Activated CD4-positive, alpha-beta T cell treated with anti-CD3 and anti-CD28 coated beads for 36 hours (primary cell): ENCODE measurements around the gene HOPX. TPM values are rescaled to one million over a fixed set of nuclear protein-coding genes. Genes with fewer than 3 reads are reported as not detected.
"Not testable (repeated sequence)": the region's sequence is repeated elsewhere in the genome, so short reads cannot be mapped to it uniquely, and the experiment has no call there.

ENCODE experiments used
- ATAC-seq: fragments of 200-7000 bp; cut with Tn5 transposase; one replicate; pipeline ENCODE4 v1.10.0; 2021; ENCODE audit warnings: mild to moderate bottlenecking, moderate library complexity
- CTCF ChIA-PET: fragments of 350-600 bp; sonication (Branson Sonifier 250); formaldehyde crosslinking; loops from one replicate; lab custom pipeline; 2021; ENCODE audit warnings: antibody characterized with exemption; lab: Charles Lee
- POLR2A ChIA-PET: fragments of 350-600 bp; sonication (Branson Sonifier 250); formaldehyde crosslinking; loops from one replicate; lab custom pipeline; 2021; ENCODE audit warnings: antibody characterized with exemption, inconsistent platforms; lab: Charles Lee
- DNase-seq: peaks from one replicate; pipeline ENCODE4 v3.0.0-alpha.2; 2020
- H3K27ac Mint-ChIP-seq: one replicate; pipeline ENCODE4 v1.8.0; 2021; ENCODE audit warnings: mixed read lengths
- H3K27me3 Mint-ChIP-seq: one replicate; pipeline ENCODE4 v1.8.0; 2021; ENCODE audit warnings: mixed read lengths
- H3K36me3 Mint-ChIP-seq: one replicate; pipeline ENCODE4 v1.8.0; 2021; ENCODE audit warnings: low read depth, mixed read lengths
- H3K4me1 Mint-ChIP-seq: one replicate; pipeline ENCODE4 v1.8.0; 2021; ENCODE audit warnings: mixed read lengths
- H3K4me3 Mint-ChIP-seq: one replicate; pipeline ENCODE4 v1.8.0; 2021; ENCODE audit warnings: mild to moderate bottlenecking, moderate library complexity, mixed read lengths
- H3K9me3 Mint-ChIP-seq: one replicate; pipeline ENCODE4 v1.8.0; 2021; ENCODE audit warnings: low read depth, mixed read lengths
- intact Hi-C, 2 experiments: fragments of 100-400 bp; cut with DNase I in 1 of 2; cut with micrococcal nuclease in 1 of 2; formaldehyde crosslinking; loops; one replicate each; pipeline versions ENCODE4 v1.14.2 to v1.15.1; 2022 to 2024; cut with DNase I, micrococcal nuclease
- total RNA-seq, 2 experiments: library from RNA; stranded (reverse); gene quantifications; one replicate each; pipeline ENCODE4 v1.2.3, GENCODE V29; 2021

Gene HOPX
- total RNA-seq: 10 to 100 TPM; 56.3 to 83.9 TPM

GRCh38 chr4:56681158-56681852 lies at the start of gene HOPX:
Gene HOPX (minus strand): TSS chr4:56681296. CDS start chr4:56657816, 23,480 bp downstream.
- Mint-ChIP-seq H3K9me3 (no peaks in the 10 kb centered on the region), H3K27me3 (peaks cover 28% of the 10 kb centered on the region), H3K36me3 (no peaks in the 10 kb centered on the region), H3K4me3 (peak within 1 kb of the TSS; percentile 51), H3K4me1 (peaks cover 34% of the 10 kb centered on the region), H3K27ac (peak within 1 kb of the TSS; percentile 61)
- ATAC-seq (peak; percentile 84), DNase-seq (peak; percentile 90)
- CTCF ChIA-PET: interaction anchor here (1.0 to 1.8 kb wide), 6 partner anchors 10 to 155 kb away, joined by 3 to 19 read pairs (median 4); no protein-coding TSS in a partner anchor
- intact Hi-C loops: loop anchor here (1.0 to 5.0 kb wide), 11 partner anchors 9 to 245 kb away; partner anchors contain the start of genes PAICS (in 1 of the 2) and REST (in 1 of the 2)
- POLR2A ChIA-PET: interaction anchor here (0.7 kb wide), 1 partner anchor 72 kb away, joined by 3 read pairs; no protein-coding TSS in a partner anchor

- no peak overlapping the region for H3K27ac Mint-ChIP-seq
Measured at GRCh38 chr4:56730097-56730496, 49.0 kb upstream of the HOPX start.

GRCh38 chr4:56728512-56728911 lies 47.4 kb upstream of the HOPX start:
- H3K27me3 Mint-ChIP-seq: no peaks in the 10 kb centered on the region
- no peaks in the 10 kb centered on the region for H3K36me3 Mint-ChIP-seq
- ATAC-seq: no peak
- H3K9me3 Mint-ChIP-seq: no peaks in the 10 kb centered on the region
- no peak overlapping the region for H3K4me3 Mint-ChIP-seq
- no peak for DNase-seq
- intact Hi-C loops: no loop called here
- POLR2A ChIA-PET: no interaction called here
- no peak overlapping the region for H3K27ac Mint-ChIP-seq
- H3K4me1 Mint-ChIP-seq: peaks cover 8% of the 10 kb centered on the region
- CTCF ChIA-PET: interaction anchor here (0.5 to 1.0 kb wide), 4 partner anchors 11 to 306 kb away, joined by 3 read pairs; no protein-coding TSS in a partner anchor

More at GRCh38 chr4:56730097-56730496, 49.0 kb upstream of the HOPX start:
- Mint-ChIP-seq H3K4me1 (no peaks in the 10 kb centered on the region), H3K36me3 (no peaks in the 10 kb centered on the region), H3K9me3 (no peaks in the 10 kb centered on the region), H3K4me3 (no peak overlapping the region), H3K27me3 (no peaks in the 10 kb centered on the region)
- peak; percentile 57 for ATAC-seq
- intact Hi-C loops: no loop called here
- CTCF ChIA-PET: interaction anchor here (0.6 to 1.2 kb wide), 2 partner anchors 29 to 70 kb away, joined by 3 to 4 read pairs; no protein-coding TSS in a partner anchor
- DNase-seq: peak; percentile 30
- POLR2A ChIA-PET: no interaction called here

- no peaks in the 10 kb centered on the region for H3K9me3 Mint-ChIP-seq
- intact Hi-C loops: no loop called here
- ChIA-PET CTCF (interaction anchor here (1.0 kb wide), 1 partner anchor 12 kb away, joined by 3 read pairs; no protein-coding TSS in a partner anchor), POLR2A (no interaction called here)
- H3K27me3 Mint-ChIP-seq: no peaks in the 10 kb centered on the region
- ATAC-seq: no peak
- no peak for DNase-seq
- no peaks in the 10 kb centered on the region for H3K36me3 Mint-ChIP-seq
- H3K4me1 Mint-ChIP-seq: peaks cover 21% of the 10 kb centered on the region
- no peak overlapping the region for H3K4me3 Mint-ChIP-seq
- H3K27ac Mint-ChIP-seq: no peak overlapping the region
Measured at GRCh38 chr4:56727150-56727549, 46.1 kb upstream of the HOPX start.

- ATAC-seq, H3K36me3 Mint-ChIP-seq, H3K27me3 Mint-ChIP-seq, H3K27ac Mint-ChIP-seq, intact Hi-C loops, H3K4me3 Mint-ChIP-seq, CTCF ChIA-PET, DNase-seq, POLR2A ChIA-PET, H3K9me3 Mint-ChIP-seq: not testable (repeated sequence)
- H3K4me1 Mint-ChIP-seq: peaks cover 23% of the 10 kb centered on the region
Measured at GRCh38 chr4:56726593-56726992, 45.5 kb upstream of the HOPX start.

- CTCF ChIA-PET: interaction anchor here (0.9 to 1.0 kb wide), 3 partner anchors 14 to 76 kb away, joined by 3 read pairs; no protein-coding TSS in a partner anchor
- H3K4me1 Mint-ChIP-seq: peaks cover 23% of the 10 kb centered on the region
- H3K27me3 Mint-ChIP-seq: no peaks in the 10 kb centered on the region
- POLR2A ChIA-PET: interaction anchor here (0.5 to 1.1 kb wide), 5 partner anchors 20 to 116 kb away, joined by 3 to 4 read pairs (median 3); no protein-coding TSS in a partner anchor
- peak overlapping the region; percentile 4 for H3K4me3 Mint-ChIP-seq
- intact Hi-C loops: loop anchor here (1.0 to 5.0 kb wide), 8 partner anchors 33 to 249 kb away; partner anchors contain the start of gene HOPX (in 2 of the 2)
- peak overlapping the region; percentile 87 for H3K27ac Mint-ChIP-seq
- ATAC-seq (peak; percentile 38), DNase-seq (no peak)
- H3K36me3 Mint-ChIP-seq: no peaks in the 10 kb centered on the region
- H3K9me3 Mint-ChIP-seq: no peaks in the 10 kb centered on the region
Measured at GRCh38 chr4:56723659-56724230, 42.6 kb upstream of the HOPX start.

- H3K4me1 Mint-ChIP-seq: peaks cover 23% of the 10 kb centered on the region
- peak overlapping the region; percentile 4 for H3K4me3 Mint-ChIP-seq
- H3K27ac Mint-ChIP-seq: peak overlapping the region; percentile 87
- ChIA-PET POLR2A (interaction anchor here (0.5 to 1.1 kb wide), 6 partner anchors 21 to 262 kb away, joined by 3 to 7 read pairs (median 3); no protein-coding TSS in a partner anchor), CTCF (interaction anchor here (0.9 to 1.9 kb wide), 4 partner anchors 13 to 82 kb away, joined by 3 to 12 read pairs (median 3); no protein-coding TSS in a partner anchor)
- H3K27me3 Mint-ChIP-seq: no peaks in the 10 kb centered on the region
- ATAC-seq (peak; percentile 97), DNase-seq (peak; percentile 80)
- intact Hi-C loops: loop anchor here (1.0 to 5.0 kb wide), 7 partner anchors 34 to 249 kb away; partner anchors contain the start of gene HOPX (in 2 of the 2)
- H3K36me3 Mint-ChIP-seq: no peaks in the 10 kb centered on the region
- no peaks in the 10 kb centered on the region for H3K9me3 Mint-ChIP-seq
Measured at GRCh38 chr4:56723201-56723605, 42.1 kb upstream of the HOPX start.

- H3K4me3 Mint-ChIP-seq: no peak overlapping the region
- CTCF ChIA-PET: interaction anchor here (0.7 to 1.0 kb wide), 2 partner anchors 70 to 129 kb away, joined by 3 read pairs; no protein-coding TSS in a partner anchor
- ATAC-seq (no peak), DNase-seq (no peak)
- no peaks in the 10 kb centered on the region for H3K4me1 Mint-ChIP-seq
- intact Hi-C loops: no loop called here
- POLR2A ChIA-PET: no interaction called here
- H3K36me3 Mint-ChIP-seq: no peaks in the 10 kb centered on the region
- peaks cover 2% of the 10 kb centered on the region for H3K27me3 Mint-ChIP-seq
- H3K9me3 Mint-ChIP-seq: no peaks in the 10 kb centered on the region
- H3K27ac Mint-ChIP-seq: no peak overlapping the region
Measured at GRCh38 chr4:56708146-56708545, 27.1 kb upstream of the HOPX start.

GRCh38 chr4:56705966-56706365 lies 24.9 kb upstream of the HOPX start:
- Mint-ChIP-seq H3K27me3 (peaks cover 2% of the 10 kb centered on the region), H3K36me3 (no peaks in the 10 kb centered on the region), H3K4me3 (no peak overlapping the region), H3K27ac (no peak overlapping the region), H3K9me3 (no peaks in the 10 kb centered on the region), H3K4me1 (no peaks in the 10 kb centered on the region)
- ATAC-seq (no peak), DNase-seq (no peak)
- CTCF ChIA-PET: interaction anchor here (0.6 to 0.8 kb wide), 3 partner anchors 51 to 843 kb away, joined by 3 read pairs; no protein-coding TSS in a partner anchor
- POLR2A ChIA-PET: no interaction called here
- intact Hi-C loops: no loop called here

GRCh38 chr4:56705334-56705733 lies 24.2 kb upstream of the HOPX start:
- H3K9me3 Mint-ChIP-seq: no peaks in the 10 kb centered on the region
- DNase-seq (no peak), ATAC-seq (no peak)
- no peaks in the 10 kb centered on the region for H3K36me3 Mint-ChIP-seq
- H3K4me1 Mint-ChIP-seq: no peaks in the 10 kb centered on the region
- intact Hi-C loops: no loop called here
- POLR2A ChIA-PET: no interaction called here
- no peak overlapping the region for H3K27ac Mint-ChIP-seq
- H3K4me3 Mint-ChIP-seq: no peak overlapping the region
- H3K27me3 Mint-ChIP-seq: peaks cover 2% of the 10 kb centered on the region
- CTCF ChIA-PET: interaction anchor here (0.6 kb wide), 1 partner anchor 50 kb away, joined by 3 read pairs; no protein-coding TSS in a partner anchor
